Measurements from ENCODE around the gene FGF12. TPM values are rescaled to one million over a fixed set of nuclear protein-coding genes. Genes with fewer than 3 reads are reported as not detected.

The FGF12 gene
- total RNA-seq, 8 experiments from 2014 or later = 8.2 to 173 (median 21.6) TPM

DNA sequence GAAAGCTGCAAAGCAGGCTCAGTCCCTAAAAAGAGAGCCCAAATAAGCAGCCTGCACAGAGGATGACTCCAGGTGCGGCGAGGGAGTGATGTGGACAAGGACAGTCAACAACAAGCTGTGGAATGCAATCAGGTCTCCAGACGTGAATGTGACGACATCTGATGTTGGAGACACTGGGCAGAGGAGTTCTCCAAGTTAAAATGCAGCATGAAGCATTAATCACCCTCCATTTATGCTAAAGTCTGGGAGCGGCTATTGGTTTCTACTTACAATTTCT is 316.7 kb downstream of the FGF12 start:
- WGBS, 10 experiments = 6 to 100% (median 90%) methylated on average over 1 to 4 of the region's 5 CpGs; no CpG with 5 or more reads in 5 of the 10 experiments
- H3K4me1 ChIP-seq (replicated peaks in 1 of 2) = peaks cover 6 to 8% of the 10 kb centered on the region in 2 donors
- peak overlapping the region in 3 of 5 donors; percentile 50 to 72 (median 71) for H3K4me3 ChIP-seq
- peak in 1 of 8 experiments; percentile 9 for ATAC-seq (replicated peaks in 6 of 8)
- no peak overlapping the region for H3K27ac ChIP-seq
- in situ Hi-C loops (cut with MboI; ENCODE audit: low pct_unique_long_range_greater_than_20kb in 2 of 9, low sequenced_read_pairs in 9 of 9, unreplicated experiment in 9 of 9) = no loop called here

DNA sequence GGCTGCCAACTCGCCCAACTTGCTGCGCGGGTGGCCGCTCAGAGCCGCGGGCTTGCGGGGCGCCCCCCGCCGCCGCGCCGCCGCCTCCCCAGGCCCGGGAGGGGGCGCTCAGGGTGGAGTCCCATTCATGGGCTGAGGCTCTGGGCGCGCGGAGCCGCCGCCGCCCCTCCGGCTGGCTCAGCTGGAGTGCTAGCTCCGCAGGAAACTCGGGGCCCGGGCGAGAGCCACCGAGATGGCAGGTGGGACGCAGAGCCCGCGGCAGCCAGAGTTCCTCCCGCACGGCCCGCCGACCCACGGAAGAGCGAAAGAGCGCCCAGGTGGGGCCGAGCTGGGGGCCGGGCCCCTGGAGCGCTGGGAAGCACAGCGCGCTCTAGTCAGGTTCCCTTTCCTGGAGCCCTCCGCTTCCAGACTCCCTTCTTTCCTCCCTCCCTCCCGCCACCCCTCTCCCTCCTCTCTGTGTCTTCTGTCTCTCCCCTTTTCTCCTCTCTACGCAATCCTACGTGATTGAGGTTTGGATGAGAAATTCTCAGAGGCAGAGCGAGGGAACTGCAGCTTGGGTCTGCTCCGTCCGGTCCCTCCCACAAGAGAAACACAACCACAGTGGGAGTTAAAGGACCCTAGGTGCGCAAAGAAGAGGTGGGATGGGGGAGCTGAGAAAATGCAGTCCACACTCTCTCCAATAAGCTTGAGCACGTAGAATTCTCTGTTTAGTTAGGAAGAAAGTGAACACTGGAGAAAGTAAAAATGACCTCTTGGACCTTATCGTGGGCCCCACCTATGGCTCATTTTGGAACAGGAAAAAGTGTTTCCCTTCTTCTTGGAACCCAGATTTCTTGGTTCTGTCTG is 317.3 kb downstream of the FGF12 start:
- peaks cover 6 to 11% of the 10 kb centered on the region in 2 donors for H3K4me1 ChIP-seq (replicated peaks in 1 of 2)
- in situ Hi-C loops (cut with MboI; ENCODE audit: low pct_unique_long_range_greater_than_20kb in 2 of 9, low sequenced_read_pairs in 9 of 9, unreplicated experiment in 9 of 9) = no loop called here
- peak overlapping the region; percentile 45 to 72 (median 68) for H3K4me3 ChIP-seq
- ATAC-seq (replicated peaks in 6 of 8) = peak; percentile 40 to 72 (median 66)
- H3K27ac ChIP-seq = peak overlapping the region; percentile 26 to 56
- WGBS, 10 experiments = 0 to 40% (median 8%) methylated on average over 1 to 2 of the region's 53 CpGs; no CpG with 5 or more reads in 5 of the 10 experiments

DNA sequence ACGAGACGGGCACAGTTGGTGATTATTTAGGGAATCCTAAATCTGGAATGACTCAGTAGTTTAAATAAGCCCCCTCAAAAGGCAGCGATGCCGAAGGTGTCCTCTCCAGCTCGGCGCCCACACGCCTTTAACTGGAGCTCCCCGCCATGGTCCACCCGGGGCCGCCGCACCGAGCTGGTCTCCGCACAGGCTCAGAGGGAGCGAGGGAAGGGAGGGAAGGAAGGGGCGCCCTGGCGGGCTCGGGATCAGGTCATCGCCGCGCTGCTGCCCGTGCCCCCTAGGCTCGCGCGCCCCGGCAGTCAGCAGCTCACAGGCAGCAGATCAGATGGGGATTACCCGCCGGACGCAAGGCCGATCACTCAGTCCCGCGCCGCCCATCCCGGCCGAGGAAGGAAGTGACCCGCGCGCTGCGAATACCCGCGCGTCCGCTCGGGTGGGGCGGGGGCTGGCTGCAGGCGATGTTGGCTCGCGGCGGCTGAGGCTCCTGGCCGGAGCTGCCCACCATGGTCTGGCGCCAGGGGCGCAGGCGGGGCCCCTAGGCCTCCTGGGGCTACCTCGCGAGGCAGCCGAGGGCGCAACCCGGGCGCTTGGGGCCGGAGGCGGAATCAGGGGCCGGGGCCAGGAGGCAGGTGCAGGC is 318.0 kb downstream of the FGF12 start:
- peak; percentile 61 to 73 (median 70) for ATAC-seq (replicated peaks in 6 of 8)
- 0 to 20% (median 1%) methylated on average over 1 to 15 of the region's 61 CpGs; no CpG with 5 or more reads in 7 of the 10 experiments for WGBS, 10 experiments

DNA sequence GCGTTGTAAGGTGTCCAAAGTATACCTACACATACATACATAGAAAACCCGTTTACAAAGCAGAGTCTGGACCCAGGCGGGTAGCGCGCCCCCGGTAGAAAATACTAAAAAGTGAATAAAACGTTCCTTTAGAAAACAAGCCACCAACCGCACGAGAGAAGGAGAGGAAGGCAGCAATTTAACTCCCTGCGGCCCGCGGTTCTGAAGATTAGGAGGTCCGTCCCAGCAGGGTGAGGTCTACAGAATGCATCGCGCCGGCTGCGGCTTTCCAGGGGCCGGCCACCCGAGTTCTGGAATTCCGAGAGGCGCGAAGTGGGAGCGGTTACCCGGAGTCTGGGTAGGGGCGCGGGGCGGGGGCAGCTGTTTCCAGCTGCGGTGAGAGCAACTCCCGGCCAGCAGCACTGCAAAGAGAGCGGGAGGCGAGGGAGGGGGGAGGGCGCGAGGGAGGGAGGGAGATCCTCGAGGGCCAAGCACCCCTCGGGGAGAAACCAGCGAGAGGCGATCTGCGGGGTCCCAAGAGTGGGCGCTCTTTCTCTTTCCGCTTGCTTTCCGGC is 318.6 kb downstream of the FGF12 start:
- H3K4me1 ChIP-seq (replicated peaks in 1 of 2) = peaks cover 6 to 8% of the 10 kb centered on the region in 2 donors
- peak; percentile 4 to 67 (median 48) for ATAC-seq (replicated peaks in 6 of 8)
- H3K4me3 ChIP-seq = peak overlapping the region; percentile 45 to 72 (median 68)
- in situ Hi-C loops (cut with MboI; ENCODE audit: low pct_unique_long_range_greater_than_20kb in 2 of 9, low sequenced_read_pairs in 9 of 9, unreplicated experiment in 9 of 9) = no loop called here
- WGBS, 10 experiments = 0 to 27% (median 2%) methylated on average over 1 to 12 of the region's 41 CpGs; no CpG with 5 or more reads in 7 of the 10 experiments
- peak overlapping the region; percentile 26 to 56 for H3K27ac ChIP-seq

More for the DNA sequence above, 318.0 kb downstream of the FGF12 start:
- Histone ChIP-seq H3K4me3 (peak overlapping the region; percentile 45 to 72 (median 68)), H3K4me1 (replicated peaks in 1 of 2) (peaks cover 6 to 13% of the 10 kb centered on the region in 2 donors), H3K27ac (peak overlapping the region; percentile 26 to 56)
- in situ Hi-C loops (cut with MboI; ENCODE audit: low pct_unique_long_range_greater_than_20kb in 2 of 9, low sequenced_read_pairs in 9 of 9, unreplicated experiment in 9 of 9) = no loop called here

DNA sequence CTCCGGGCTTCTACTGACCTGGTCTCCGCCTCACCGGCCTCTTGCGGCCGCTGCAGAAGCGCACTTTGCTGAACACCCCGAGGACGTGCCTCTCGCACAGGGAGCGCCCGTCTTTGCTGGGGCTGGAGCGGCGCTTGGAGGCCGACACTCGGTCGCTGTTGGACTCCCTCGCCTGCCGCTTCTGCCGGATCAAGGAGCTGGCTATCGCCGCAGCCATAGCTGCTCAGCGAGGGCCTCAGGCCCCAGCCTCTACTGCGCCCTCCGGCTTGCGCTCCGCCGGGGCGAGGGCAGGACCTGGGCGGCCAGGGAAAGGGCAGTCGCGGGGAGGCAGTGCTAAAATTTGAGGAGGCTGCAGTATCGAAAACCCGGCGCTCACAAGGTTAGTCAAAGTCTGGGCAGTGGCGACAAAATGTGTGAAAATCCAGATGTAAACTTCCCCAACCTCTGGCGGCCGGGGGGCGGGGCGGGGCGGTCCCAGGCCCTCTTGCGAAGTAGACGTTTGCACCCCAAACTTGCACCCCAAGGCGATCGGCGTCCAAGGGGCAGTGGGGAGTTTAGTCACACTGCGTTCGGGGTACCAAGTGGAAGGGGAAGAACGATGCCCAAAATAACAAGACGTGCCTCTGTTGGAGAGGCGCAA is 319.2 kb downstream of the FGF12 start:
- WGBS, 10 experiments = 0 to 28% (median 3%) methylated on average over 2 to 8 of the region's 50 CpGs; no CpG with 5 or more reads in 5 of the 10 experiments
- in situ Hi-C loops (cut with MboI; ENCODE audit: low pct_unique_long_range_greater_than_20kb in 2 of 9, low sequenced_read_pairs in 9 of 9, unreplicated experiment in 9 of 9) = no loop called here
- Histone ChIP-seq H3K4me1 (replicated peaks in 1 of 2) (peaks cover 6 to 8% of the 10 kb centered on the region in 2 donors), H3K4me3 (peak overlapping the region; percentile 45 to 72 (median 68)), H3K27ac (no peak overlapping the region)
- peak in 6 of 8 experiments; percentile 4 to 15 (median 6) for ATAC-seq (replicated peaks in 6 of 8)

DNA sequence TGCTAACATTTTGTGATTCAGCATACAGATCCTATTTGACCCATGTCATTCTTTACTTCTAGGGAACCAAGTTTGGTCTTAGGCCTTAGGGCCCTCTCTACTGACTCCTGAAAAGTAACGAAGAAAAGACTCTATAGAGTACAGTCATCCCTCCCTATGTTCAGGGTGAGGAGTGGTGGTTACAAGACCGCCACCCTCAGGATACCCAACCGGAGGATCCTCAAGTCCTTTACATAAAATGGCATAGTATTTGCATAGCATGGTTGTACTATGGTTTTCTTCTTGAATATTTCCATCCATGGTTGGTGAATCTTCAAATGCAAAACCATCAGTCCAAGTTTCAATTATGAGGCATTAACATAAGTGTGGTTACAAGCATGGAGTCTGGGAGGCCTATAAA is 327.6 kb downstream of the FGF12 start:
- in situ Hi-C loops (cut with MboI; ENCODE audit: low pct_unique_long_range_greater_than_20kb in 2 of 9, low sequenced_read_pairs in 9 of 9, unreplicated experiment in 9 of 9) = no loop called here
- ATAC-seq (replicated peaks in 6 of 8) = peak in 3 of 8 experiments; percentile 41 to 71 (median 52)
- Histone ChIP-seq H3K4me3 (no peak overlapping the region), H3K4me1 (replicated peaks in 1 of 2) (peaks cover 0 to 14% of the 10 kb centered on the region in 2 donors), H3K27ac (no peak overlapping the region)
- WGBS, 10 experiments = 8 to 100% (median 50%) methylated on average over 1 to 3 of the region's 3 CpGs; no CpG with 5 or more reads in 3 of the 10 experiments

DNA sequence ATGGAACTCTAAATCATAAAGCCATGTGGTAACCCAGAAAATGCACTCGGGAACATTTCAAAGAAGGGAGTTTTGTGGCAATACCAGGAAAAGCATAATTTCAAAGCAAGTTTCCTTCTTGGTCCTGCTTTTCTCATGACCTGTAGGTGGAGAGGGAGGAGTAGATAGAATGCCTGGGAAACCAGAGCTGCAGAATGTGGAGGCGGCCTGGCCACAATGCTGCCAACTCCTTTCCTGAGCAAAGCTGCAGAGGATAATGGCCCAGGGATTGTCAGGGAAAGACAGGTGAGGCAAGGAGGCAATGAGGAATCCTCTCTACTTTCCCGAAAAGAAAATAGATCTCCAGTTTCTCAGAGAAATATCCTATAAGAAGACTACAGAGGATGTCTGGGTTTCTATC is 330.3 kb downstream of the FGF12 start:
- peaks cover 0 to 14% of the 10 kb centered on the region in 2 donors for H3K4me1 ChIP-seq (replicated peaks in 1 of 2)
- H3K27ac ChIP-seq = no peak overlapping the region
- in situ Hi-C loops (cut with MboI; ENCODE audit: low pct_unique_long_range_greater_than_20kb in 2 of 9, low sequenced_read_pairs in 9 of 9, unreplicated experiment in 9 of 9) = no loop called here
- H3K4me3 ChIP-seq = no peak overlapping the region
- 0 to 93% (median 85%) methylated on average over 1 to 3 of the region's 3 CpGs; no CpG with 5 or more reads in 1 of the 10 experiments for WGBS, 10 experiments
- ATAC-seq (replicated peaks in 6 of 8) = no peak

DNA sequence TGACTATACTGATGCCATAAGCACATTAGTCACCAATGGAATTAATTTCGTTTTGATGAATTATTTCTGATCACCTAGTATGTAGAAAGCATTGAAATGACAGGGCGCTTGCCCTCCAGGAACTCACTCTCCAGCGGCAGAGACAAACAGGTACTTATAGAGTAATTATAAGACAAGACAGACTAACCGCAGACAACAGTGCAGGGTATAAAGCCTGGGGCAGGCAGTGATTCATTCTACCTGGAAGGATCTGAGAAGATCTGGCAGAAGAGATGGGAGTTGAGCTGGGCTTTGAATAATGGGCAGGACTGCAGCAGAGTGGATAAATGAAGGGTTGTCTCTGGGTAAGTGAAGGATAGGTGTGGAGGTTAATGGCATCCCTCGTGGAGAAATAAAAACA is 331.8 kb downstream of the FGF12 start:
- Histone ChIP-seq H3K27ac (no peak overlapping the region), H3K4me1 (replicated peaks in 1 of 2) (peaks cover 0 to 14% of the 10 kb centered on the region in 2 donors), H3K4me3 (no peak overlapping the region)
- WGBS, 10 experiments = 20 to 85% (median 63%) methylated on average over 1 to 5 of the region's 5 CpGs
- peak in 1 of 8 experiments; percentile 27 for ATAC-seq (replicated peaks in 6 of 8)
- in situ Hi-C loops (cut with MboI; ENCODE audit: low pct_unique_long_range_greater_than_20kb in 2 of 9, low sequenced_read_pairs in 9 of 9, unreplicated experiment in 9 of 9) = no loop called here

DNA sequence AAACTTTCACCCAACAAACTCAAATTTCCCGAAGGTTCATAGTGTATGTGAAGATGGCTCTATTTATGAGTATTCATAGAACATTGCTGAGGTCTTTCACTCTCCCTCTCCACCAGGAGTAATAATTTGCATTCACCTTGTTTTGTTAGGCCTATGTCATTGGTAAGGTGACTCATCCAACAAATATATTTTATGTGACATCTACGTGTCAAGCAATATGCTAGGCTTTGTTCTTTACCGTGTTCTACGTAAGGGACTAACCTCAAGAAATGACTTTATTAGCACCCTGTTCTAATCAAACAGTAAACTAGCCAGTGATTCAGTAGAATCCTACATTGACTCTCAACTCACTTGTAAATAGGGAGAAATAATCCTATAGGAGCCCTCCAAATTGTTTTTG is 334.4 kb downstream of the FGF12 start:
- Histone ChIP-seq H3K4me3 (no peak overlapping the region), H3K27ac (no peak overlapping the region), H3K4me1 (replicated peaks in 1 of 2) (peaks cover 0 to 14% of the 10 kb centered on the region in 2 donors)
- in situ Hi-C loops (cut with MboI; ENCODE audit: low pct_unique_long_range_greater_than_20kb in 2 of 9, low sequenced_read_pairs in 9 of 9, unreplicated experiment in 9 of 9) = no loop called here
- peak in 4 of 8 experiments; percentile 13 to 48 (median 34) for ATAC-seq (replicated peaks in 6 of 8)
- 37 to 80% (median 71%) methylated on average over 1 to 4 of the region's 4 CpGs; no CpG with 5 or more reads in 1 of the 10 experiments for WGBS, 10 experiments

DNA sequence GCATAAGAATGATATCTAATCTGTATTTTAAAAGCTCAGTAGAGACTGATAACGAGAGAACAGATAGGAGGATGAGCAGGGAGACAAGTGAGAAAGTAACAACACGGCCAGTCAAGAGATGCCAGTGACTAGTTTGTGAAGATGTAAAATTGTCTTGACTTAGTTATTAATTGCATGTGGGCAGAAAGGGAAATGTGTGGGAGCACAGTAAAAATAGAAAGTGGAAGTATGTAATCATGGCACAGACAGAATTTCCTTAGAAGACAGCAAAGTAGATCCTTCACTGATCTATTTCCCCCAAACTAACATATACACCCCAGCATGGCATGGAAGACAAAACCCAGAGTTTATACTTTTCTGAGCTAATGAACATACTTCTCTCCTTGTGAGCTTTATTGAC is 344.5 kb downstream of the FGF12 start:
- ATAC-seq (replicated peaks in 6 of 8) = no peak
- no peaks in the 10 kb centered on the region for H3K4me1 ChIP-seq (replicated peaks in 1 of 2)
- no peak overlapping the region for H3K4me3 ChIP-seq
- H3K27ac ChIP-seq = no peak overlapping the region
- 26 to 100% (median 68%) methylated on average over 1 to 2 of the region's 2 CpGs; no CpG with 5 or more reads in 2 of the 10 experiments for WGBS, 10 experiments
- in situ Hi-C loops (cut with MboI; ENCODE audit: low pct_unique_long_range_greater_than_20kb in 2 of 9, low sequenced_read_pairs in 9 of 9, unreplicated experiment in 9 of 9) = no loop called here

DNA sequence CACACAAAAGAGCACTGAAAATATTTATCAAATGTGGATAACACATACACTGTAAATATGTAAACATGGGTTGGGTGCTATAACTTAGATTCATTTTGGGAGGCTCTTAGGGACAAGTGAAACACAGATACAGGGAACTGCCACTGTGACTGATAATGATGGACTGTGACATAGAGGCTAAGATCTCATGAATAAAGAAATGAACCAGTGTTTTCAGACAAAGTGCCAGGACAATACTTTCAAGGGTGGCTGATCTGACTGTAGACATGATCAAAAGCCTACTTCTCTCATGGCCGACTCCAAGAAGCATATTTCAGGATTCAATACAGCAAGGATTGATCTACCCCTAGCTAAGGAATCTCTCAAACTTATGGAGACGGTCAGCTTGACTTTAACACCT is 353.8 kb downstream of the FGF12 start:
- H3K4me3 ChIP-seq = no peak overlapping the region
- in situ Hi-C loops (cut with MboI; ENCODE audit: low pct_unique_long_range_greater_than_20kb in 2 of 9, low sequenced_read_pairs in 9 of 9, unreplicated experiment in 9 of 9) = no loop called here
- WGBS, 10 experiments = 0 to 100% (median 71%) methylated on average over 1 to 2 of the region's 2 CpGs
- no peak for ATAC-seq (replicated peaks in 6 of 8)
- H3K27ac ChIP-seq = no peak overlapping the region
- H3K4me1 ChIP-seq (replicated peaks in 1 of 2) = peaks cover 12 to 25% of the 10 kb centered on the region in 2 donors

DNA sequence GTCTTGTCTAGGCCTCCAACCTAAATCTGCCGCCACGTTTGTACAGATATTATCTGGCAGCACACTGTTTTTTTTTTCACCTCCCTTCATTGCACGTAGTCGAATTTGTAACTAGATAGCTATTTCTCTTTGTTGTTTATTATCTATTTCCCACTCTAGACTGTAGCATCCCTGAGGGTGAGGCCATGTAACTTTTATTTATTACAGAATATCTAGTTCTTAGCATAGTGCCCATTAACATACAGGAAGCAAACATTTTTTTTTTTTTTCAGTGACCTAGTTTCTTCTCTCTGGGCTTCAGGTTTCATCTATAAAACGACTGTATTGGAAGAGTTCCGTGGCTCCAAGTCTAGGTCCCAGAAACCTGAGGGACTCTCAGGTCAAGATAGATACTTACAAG is 354.3 kb downstream of the FGF12 start:
- in situ Hi-C loops (cut with MboI; ENCODE audit: low pct_unique_long_range_greater_than_20kb in 2 of 9, low sequenced_read_pairs in 9 of 9, unreplicated experiment in 9 of 9) = no loop called here
- peaks cover 12 to 25% of the 10 kb centered on the region in 2 donors for H3K4me1 ChIP-seq (replicated peaks in 1 of 2)
- peak in 4 of 8 experiments; percentile 13 to 76 (median 40) for ATAC-seq (replicated peaks in 6 of 8)
- no peak overlapping the region for H3K4me3 ChIP-seq
- WGBS, 10 experiments = 0 to 85% (median 62%) methylated on average over 2 to 6 of the region's 6 CpGs
- peak overlapping the region in 1 of 2 donors; percentile 66 for H3K27ac ChIP-seq

Data from motor neuron (in vitro differentiated cells).